ENCODE measurements around the gene LRRC51. TPM values are rescaled to one million over a fixed set of nuclear protein-coding genes. Genes with fewer than 3 reads are reported as not detected.

LRRC51 gene
- total and polyA plus RNA-seq, 2 of the 8 experiments (the other 6 are each of a cell fraction or from before 2014, with no cell fraction given) = 7.7 to 7.9 TPM

DNA sequence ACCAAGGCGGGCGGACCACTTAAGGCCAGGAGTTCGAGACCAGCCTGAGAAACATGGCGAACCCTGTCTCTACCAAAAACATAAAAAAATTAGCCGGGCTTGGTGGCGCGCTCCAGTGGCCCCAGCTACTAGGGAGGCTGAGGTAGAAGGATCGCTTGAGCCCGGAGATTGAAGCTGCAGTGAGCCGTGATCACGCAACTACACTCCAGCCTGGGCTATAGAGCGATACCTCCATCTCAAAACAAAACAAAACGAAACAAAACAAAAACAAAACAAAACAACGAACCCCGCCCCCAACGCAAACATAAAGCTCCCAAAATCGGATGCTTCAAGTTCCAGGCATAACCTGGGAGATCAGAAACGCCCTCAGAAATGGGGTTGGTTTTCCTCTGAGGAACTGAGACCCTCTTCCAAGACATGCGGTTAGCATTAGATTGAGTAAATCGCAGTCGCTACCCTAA is 564 bp downstream of the LRRC51 start:
- CTCF ChIA-PET (ENCODE audit: partially characterized antibody) = interaction anchor here (0.6 to 2.3 kb wide), 10 partner anchors 10 to 155 kb away, joined by 3 to 29 read pairs (median 4); no protein-coding TSS in a partner anchor
- no peak overlapping the region for H3K14ac ChIP-seq (ENCODE audit: insufficient read length)

More for the DNA sequence above, 564 bp downstream of the LRRC51 start:
- Histone ChIP-seq H3K18ac (ENCODE audit: extremely low read depth, low read length) (0 out of 2 replicates have a peak overlapping the region, but pooled peaks have one; percentile 13), H3K9ac (replicated peaks in 1 of 4; ENCODE audit: extremely low read depth in 1 of 4, low read depth in 3 of 4, low read length in 3 of 4) (peak overlapping the region in 3 of 4 experiments; percentile 52 to 87 (median 66); a peak in 6 of 7 replicates), H4K91ac (replicated peaks; ENCODE audit: insufficient read length, low read length) (no peak overlapping the region), H2BK12ac (ENCODE audit: low read depth, low read length) (peak overlapping the region; percentile 96; the same call in 1 of the 2 replicates), H4K8ac (ENCODE audit: extremely low read depth, insufficient read depth, low read length) (peak overlapping the region; percentile 88; the same call in 1 of the 2 replicates), H4K5ac (ENCODE audit: insufficient read length, low read depth, low read length) (no peak overlapping the region), H3K4me2 (ENCODE audit: insufficient read depth in 1 of 2, low read depth in 2 of 2, low read length in 2 of 2) (peak overlapping the region; percentile 67 to 68), H3K23ac (ENCODE audit: insufficient read length) (no peak overlapping the region), H2BK5ac (ENCODE audit: low read depth, low read length) (peak overlapping the region; percentile 95), H4K20me1 (replicated peaks in 1 of 2; ENCODE audit: control insufficient read depth in 1 of 2, insufficient read depth in 2 of 2, low read length in 2 of 2) (peaks cover 2 to 4% of the 10 kb centered on the region in 2 experiments), H3K79me2 (ENCODE audit: control insufficient read depth in 1 of 2, insufficient read depth in 2 of 2, low read length in 2 of 2) (peaks cover 13 to 38% of the 10 kb centered on the region in 2 experiments; a peak in 3 of 4 replicates), H2BK15ac (ENCODE audit: low read length) (no peak overlapping the region), H3K27ac (ENCODE audit: low read depth, low read length) (peak overlapping the region; percentile 84), H2AK5ac (ENCODE audit: low read depth, low read length) (0 out of 2 replicates have a peak overlapping the region, but pooled peaks have one; percentile 19), H2AFZ (ENCODE audit: low read length) (0 out of 2 replicates have a peak overlapping the region, but pooled peaks have one; percentile 10), H3K27me3 (replicated peaks in 1 of 4; ENCODE audit: control insufficient read depth in 3 of 4, extremely low read depth in 1 of 4, insufficient read depth in 3 of 4, low read length in 3 of 4) (no peaks in the 10 kb centered on the region), H3K36me3 (ENCODE audit: control insufficient read depth in 2 of 4, insufficient read depth in 4 of 4, low read length in 3 of 4) (no peaks in the 10 kb centered on the region; a peak in 1 of 8 replicates), H2BK120ac (replicated peaks; ENCODE audit: low read depth, low read length) (no peak overlapping the region), H3K9me3 (ENCODE audit: insufficient read depth in 2 of 2, low read depth in 1 of 2, low read length in 1 of 2) (no peaks in the 10 kb centered on the region), H3K4ac (replicated peaks; ENCODE audit: insufficient read length, low read depth, low read length) (no peak overlapping the region), H3K56ac (replicated peaks; ENCODE audit: insufficient read length, low read depth, low read length) (no peak overlapping the region), H3K4me3 (ENCODE audit: extremely low read depth in 1 of 4, insufficient read depth in 2 of 4, low read depth in 3 of 4, low read length in 4 of 4) (peak overlapping the region; percentile 40 to 100 (median 52)), H3K79me1 (ENCODE audit: low read depth, low read length) (no peaks in the 10 kb centered on the region; the same call in 1 of the 2 replicates), H3K4me1 (replicated peaks in 1 of 4; ENCODE audit: control insufficient read depth in 3 of 4, insufficient read depth in 4 of 4, low read length in 3 of 4) (peaks cover 0 to 2% (median 0%) of the 10 kb centered on the region in 4 experiments; a peak in 3 of 7 replicates), H3K23me2 (ENCODE audit: low read depth, low read length) (peaks cover 4% of the 10 kb centered on the region; the same call in 1 of the 2 replicates), H2BK20ac (ENCODE audit: low read length) (no peak overlapping the region)
- POLR2A ChIA-PET (ENCODE audit: partially characterized antibody) = interaction anchor here (1.1 to 8.4 kb wide), 6 partner anchors 11 to 56 kb away, joined by 4 to 144 read pairs (median 8); partner anchors contain the start of genes ANAPC15 and LAMTOR1
- FAIRE-seq (no peak), DNase-seq (ENCODE audit: low read depth in 1 of 2, low spot score in 2 of 2) (no peak)
- TF ChIP-seq SIX5 (IDR thresholded peaks at IDR 0.05; ENCODE audit: low read depth, low read length) = no peak
- TF ChIP-seq RBBP5 (IDR thresholded peaks at IDR 0.05; ENCODE audit: borderline replicate concordance, low read depth, low read length) = no peak
- no peak for TF ChIP-seq BCL11A (IDR thresholded peaks at IDR 0.05; ENCODE audit: low read depth in 2 of 2, low read length in 2 of 2)
- TF ChIP-seq EP300 (IDR thresholded peaks at IDR 0.05; ENCODE audit: borderline replicate concordance in 1 of 2, low read depth in 2 of 2, low read length in 2 of 2) = 0 out of 3 replicates have a peak, but pooled peaks of 1 of the 2 experiments have one; percentile 51
- TF ChIP-seq KDM1A (IDR thresholded peaks at IDR 0.05; ENCODE audit: borderline replicate concordance, low read length) = 0 out of 2 replicates have a peak, but pooled peaks have one; percentile 26
- TF ChIP-seq, protein P1, sequence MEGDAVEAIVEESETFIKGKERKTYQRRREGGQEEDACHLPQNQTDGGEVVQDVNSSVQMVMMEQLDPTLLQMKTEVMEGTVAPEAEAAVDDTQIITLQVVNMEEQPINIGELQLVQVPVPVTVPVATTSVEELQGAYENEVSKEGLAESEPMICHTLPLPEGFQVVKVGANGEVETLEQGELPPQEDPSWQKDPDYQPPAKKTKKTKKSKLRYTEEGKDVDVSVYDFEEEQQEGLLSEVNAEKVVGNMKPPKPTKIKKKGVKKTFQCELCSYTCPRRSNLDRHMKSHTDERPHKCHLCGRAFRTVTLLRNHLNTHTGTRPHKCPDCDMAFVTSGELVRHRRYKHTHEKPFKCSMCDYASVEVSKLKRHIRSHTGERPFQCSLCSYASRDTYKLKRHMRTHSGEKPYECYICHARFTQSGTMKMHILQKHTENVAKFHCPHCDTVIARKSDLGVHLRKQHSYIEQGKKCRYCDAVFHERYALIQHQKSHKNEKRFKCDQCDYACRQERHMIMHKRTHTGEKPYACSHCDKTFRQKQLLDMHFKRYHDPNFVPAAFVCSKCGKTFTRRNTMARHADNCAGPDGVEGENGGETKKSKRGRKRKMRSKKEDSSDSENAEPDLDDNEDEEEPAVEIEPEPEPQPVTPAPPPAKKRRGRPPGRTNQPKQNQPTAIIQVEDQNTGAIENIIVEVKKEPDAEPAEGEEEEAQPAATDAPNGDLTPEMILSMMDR (IDR thresholded peaks at IDR 0.05; ENCODE audit: control extremely low read depth in 1 of 3, insufficient read depth in 1 of 3, low read depth in 1 of 3, low read length in 3 of 3) = no peak
- TF ChIP-seq SIRT6 (IDR thresholded peaks at IDR 0.05; ENCODE audit: low read length) = no peak
- 0 out of 2 replicates have a peak, but pooled peaks have one; percentile 10 for TF ChIP-seq PHF8 (conservative IDR thresholded peaks at IDR 0.05; ENCODE audit: low read depth, low read length)
- TF ChIP-seq CBX5 (IDR thresholded peaks at IDR 0.05; ENCODE audit: low read depth, low read length) = no peak
- 80% methylated on average over 21 of the region's 21 CpGs; no CpG with 5 or more reads in 1 of the 2 experiments for WGBS, 2 experiments (ENCODE audit: extremely low coverage in 1 of 2, insufficient coverage in 1 of 2, insufficient read length in 1 of 2, insufficient replicate concordance in 2 of 2, low coverage in 1 of 2, low lambda C conversion rate in 2 of 2, missing lambda C conversion rate in 1 of 2)
